HCT116 (cell line): Measurements from ENCODE around the gene BOD1L1. TPM values are rescaled to one million over a fixed set of nuclear protein-coding genes. Genes with fewer than 3 reads are reported as not detected.

Source experiments
- ATAC-seq: fragments of 200-7000 bp; cut with Tn5 transposase; 2 replicates; pipeline ENCODE4 v1.9.1; 2020; ENCODE audit warnings: mild to moderate bottlenecking, moderate library complexity
- BruUV-seq: library from RNA; stranded (reverse); fragments of 400-500 nt; replicated peaks from 2 replicates; lab custom pipeline; 2021; lab: Mats Ljungman, UMichigan
- CTCF ChIA-PET: fragments of 300-600 bp; sonication (Branson Sonifier 250); formaldehyde crosslinking; loops from one replicate; lab custom pipeline; 2021; ENCODE audit warnings: antibody characterized with exemption; lab: Charles Lee
- POLR2A ChIA-PET: fragments of 300-600, 350-600 bp; sonication (Branson Sonifier 250); formaldehyde crosslinking; loops from one replicate; lab custom pipeline; 2021; ENCODE audit warnings: antibody characterized with exemption; lab: Charles Lee
- RAD21 ChIA-PET, 2 experiments: fragments of 300-600 bp; sonication (Branson Sonifier 250); formaldehyde crosslinking; loops; one replicate each; lab custom pipeline; 2023; ENCODE audit warnings: low total read pairs in 2 of 2; ENCODE audit not compliant: uncharacterized antibody in 2 of 2, unreplicated experiment in 2 of 2, low non-redundant PET in 1 of 2; lab: Charles Lee
- DNase-seq: peaks from one replicate; pipeline ENCODE4 v3.0.0-alpha.2; 2010; ENCODE audit warnings: low read depth, low spot score
- H2AFZ ChIP-seq: fragments of 200-600 bp; shearing (Covaris generic), sonication (generic); 2 replicates; pipeline ENCODE4 v1.6.1; 2017; ENCODE audit warnings: low read depth, mixed run types, mixed read lengths, antibody characterized with exemption, low read length; ENCODE audit not compliant: poor library complexity, severe bottlenecking
- H3K27ac ChIP-seq: 2 replicates; pipeline ENCODE4 v1.5.1; 2012; ENCODE audit warnings: low read depth, low read length
- H3K27me3 ChIP-seq: fragments of 200-600 bp; sonication (generic); 2 replicates; pipeline ENCODE4 v1.6.1; 2016; ENCODE audit warnings: mixed run types, low read length, mixed read lengths; ENCODE audit not compliant: insufficient read depth
- H3K36me3 ChIP-seq, 2 experiments: fragments of 200-500 bp in 1 of 2; fragments of 200-600 bp in 1 of 2; sonication (Bioruptor generic) in 1 of 2; sonication (generic) in 1 of 2; 2 replicates each; pipeline versions ENCODE4 v1.5.1 to v1.6.1; 2014 to 2016; ENCODE audit warnings: low read length in 2 of 2, inconsistent platforms in 1 of 2, mixed read lengths in 1 of 2, mixed run types in 1 of 2; ENCODE audit not compliant: insufficient read depth in 2 of 2, control insufficient read depth in 1 of 2
- H3K4me1 ChIP-seq, 2 experiments: fragments of 200-600 bp in 1 of 2; sonication (generic) in 1 of 2; 2 replicates each; pipeline versions ENCODE4 v1.5.1 to v1.6.1; 2012 to 2017; ENCODE audit warnings: low read length in 2 of 2, inconsistent platforms in 1 of 2, mild to moderate bottlenecking in 1 of 2, mixed read lengths in 1 of 2, mixed run types in 1 of 2, moderate library complexity in 1 of 2; ENCODE audit not compliant: insufficient read depth in 2 of 2, control insufficient read depth in 1 of 2
- H3K4me2 ChIP-seq: fragments of 200-600 bp; sonication (generic); 2 replicates; pipeline ENCODE4 v1.6.1; 2017; ENCODE audit warnings: mixed run types, low read length, mixed read lengths
- H3K4me3 ChIP-seq, 2 experiments: fragments of 200-600 bp in 1 of 2; sonication (generic) in 1 of 2; replicated peaks in 1 of 2; 2 replicates each; pipeline ENCODE4 v1.5.1; 2011 to 2016; ENCODE audit warnings: low read length in 2 of 2, control low read depth in 1 of 2, low read depth in 1 of 2, mild to moderate bottlenecking in 1 of 2, mixed read lengths in 1 of 2, mixed run types in 1 of 2
- H3K79me2 ChIP-seq: fragments of 200-600 bp; sonication (generic); 2 replicates; pipeline ENCODE4 v1.6.1; 2017; ENCODE audit warnings: mild to moderate bottlenecking, mixed run types, low read length, moderate library complexity, mixed read lengths; ENCODE audit not compliant: insufficient read depth
- H3K9ac ChIP-seq: fragments of 200-600 bp; sonication (generic); 2 replicates; pipeline ENCODE4 v1.6.1; 2016; ENCODE audit warnings: low read length, mixed read lengths
- H3K9me2 ChIP-seq: fragments of 200-600 bp; sonication (generic), shearing (Covaris generic); 2 replicates; pipeline ENCODE4 v1.6.1; 2017; ENCODE audit warnings: mixed run types, mild to moderate bottlenecking, moderate library complexity; ENCODE audit not compliant: insufficient read depth
- H3K9me3 ChIP-seq, 2 experiments: fragments of 200-500 bp in 1 of 2; fragments of 200-600 bp in 1 of 2; sonication (Bioruptor generic) in 1 of 2; sonication (generic) in 1 of 2; 2 replicates each; pipeline ENCODE4 v1.6.1; 2014 to 2017; ENCODE audit warnings: low read length in 2 of 2, mixed read lengths in 2 of 2, inconsistent platforms in 1 of 2, low read depth in 1 of 2, mild to moderate bottlenecking in 1 of 2, mixed run types in 1 of 2, moderate library complexity in 1 of 2; ENCODE audit not compliant: control insufficient read depth in 1 of 2, insufficient read depth in 1 of 2
- H4K20me1 ChIP-seq: fragments of 200-600 bp; sonication (generic), shearing (Covaris generic); 2 replicates; pipeline ENCODE4 v1.6.1; 2017; ENCODE audit warnings: mixed run types, mild to moderate bottlenecking, moderate library complexity; ENCODE audit not compliant: insufficient read depth
- CEBPB ChIP-seq: IDR thresholded peaks from 2 replicates; pipeline ENCODE4 v1.6.1; 2012; ENCODE audit warnings: low read depth
- EGR1 ChIP-seq: IDR thresholded peaks from 2 replicates; pipeline ENCODE4 v1.6.1; 2012; ENCODE audit warnings: low read depth
- ELF1 ChIP-seq: IDR thresholded peaks from 2 replicates; pipeline ENCODE4 v1.6.1; 2012; ENCODE audit warnings: low read depth, borderline replicate concordance
- EZH2phosphoT487 ChIP-seq: fragments of 200-600 bp; IDR thresholded peaks from 2 replicates; pipeline ENCODE4 v1.6.1; 2018; ENCODE audit warnings: antibody characterized with exemption, borderline replicate concordance
- FOSL1 ChIP-seq: IDR thresholded peaks from 2 replicates; pipeline ENCODE4 v1.6.1; 2012; ENCODE audit warnings: low read depth
- JUND ChIP-seq: IDR thresholded peaks from 2 replicates; pipeline ENCODE4 v1.6.1; 2012
- POLR2AphosphoS5 ChIP-seq: IDR thresholded peaks from 2 replicates; pipeline ENCODE4 v1.6.1; 2011; ENCODE audit warnings: mild to moderate bottlenecking, low read depth, low read length, moderate library complexity
- RAD21 ChIP-seq: IDR thresholded peaks from 2 replicates; pipeline ENCODE4 v1.6.1; 2012; ENCODE audit warnings: low read depth, mild to moderate bottlenecking
- SP1 ChIP-seq: IDR thresholded peaks from 2 replicates; pipeline ENCODE4 v1.6.1; 2012; ENCODE audit warnings: low read depth
- SRF ChIP-seq: IDR thresholded peaks from 2 replicates; pipeline ENCODE4 v1.6.1; 2012; ENCODE audit warnings: low read depth
- TCF7L2 ChIP-seq: IDR thresholded peaks from 2 replicates; pipeline ENCODE4 v1.7.0; 2011; ENCODE audit warnings: borderline replicate concordance, inconsistent platforms; ENCODE audit not compliant: insufficient read depth, insufficient read length; ENCODE audit errors: extremely low read depth
- intact Hi-C: fragments of 100-400 bp; cut with micrococcal nuclease; formaldehyde crosslinking; loops from 2 replicates; pipeline ENCODE4 v1.10.0; 2022
- total RNA-seq: library from RNA; stranded (reverse); gene quantifications from one replicate; pipeline ENCODE4 v1.2.1, GENCODE V29; 2021; ENCODE audit not compliant: unreplicated experiment
- TF ChIP-seq, protein P1 (sequence below), 3 experiments: fragments of 200-600 bp in 1 of 3; sonication (generic) in 1 of 3; IDR thresholded peaks in 2 of 3; conservative IDR thresholded peaks in 1 of 3; 2 replicates each; pipeline ENCODE4 v1.5.1; 2012 to 2017; ENCODE audit warnings: low read depth in 2 of 3, low read length in 2 of 3, antibody characterized with exemption in 1 of 3, borderline replicate concordance in 1 of 3, control low read depth in 1 of 3, mild to moderate bottlenecking in 1 of 3, mixed read lengths in 1 of 3, mixed run types in 1 of 3, moderate library complexity in 1 of 3; ENCODE audit not compliant: insufficient read depth in 1 of 3
- TF ChIP-seq, protein P2 (sequence below): IDR thresholded peaks from 2 replicates; pipeline ENCODE4 v1.6.1; 2012; ENCODE audit warnings: low read depth
- TF ChIP-seq, protein P3 (sequence below): IDR thresholded peaks from 2 replicates; pipeline ENCODE4 v1.6.1; 2012

BOD1L1 gene
- total RNA-seq, 1 experiment from 2014 or later = 22.4 TPM

DNA sequence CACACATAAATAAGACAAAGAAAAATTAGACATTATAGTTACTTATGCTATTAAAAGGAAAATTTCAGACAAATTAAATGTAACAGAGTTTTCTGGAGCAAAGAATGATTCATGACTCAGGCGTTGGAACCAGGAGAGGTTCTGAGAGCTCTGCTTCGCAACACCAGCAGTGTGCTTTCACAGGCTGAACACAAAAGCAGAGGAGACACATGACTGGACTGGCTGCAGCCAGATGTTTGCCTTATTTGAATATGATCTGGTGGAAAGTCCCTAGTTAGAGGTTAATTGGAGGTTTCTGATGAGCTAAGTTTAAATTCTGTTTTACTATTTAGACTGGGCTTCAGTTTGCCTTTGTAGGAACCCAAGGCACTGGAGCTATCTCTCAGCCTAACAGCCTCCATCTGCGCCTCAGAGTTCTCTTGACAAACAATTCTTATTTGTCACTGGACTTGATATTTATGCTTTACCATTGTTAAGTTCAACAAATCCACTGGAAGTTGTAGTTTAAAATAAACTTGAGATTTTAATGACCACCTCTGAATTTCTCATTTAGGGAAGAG is 16.2 kb downstream of the BOD1L1 start:
- no TSS peak for BruUV-seq
- ChIA-PET POLR2A (no interaction called here), RAD21 (no interaction called here), CTCF (no interaction called here)
- DNase-seq = no peak
- ATAC-seq = no peak
- no peaks in the 10 kb centered on the region for H3K79me2 ChIP-seq
- H3K36me3 ChIP-seq = peaks cover 36 to 40% of the 10 kb centered on the region in 2 experiments; a peak in 3 of 4 replicates
- no peaks in the 10 kb centered on the region for H3K9me2 ChIP-seq
- no peak overlapping the region for H3K27ac ChIP-seq
- no peaks in the 10 kb centered on the region for H3K9me3 ChIP-seq
- no peak overlapping the region for H3K4me3 ChIP-seq
- no peaks in the 10 kb centered on the region for H4K20me1 ChIP-seq
- no peak overlapping the region for H3K9ac ChIP-seq
- H3K27me3 ChIP-seq = no peaks in the 10 kb centered on the region
- intact Hi-C loops = no loop called here
- H3K4me1 ChIP-seq = no peaks in the 10 kb centered on the region
- TF ChIP-seq, protein P1, sequence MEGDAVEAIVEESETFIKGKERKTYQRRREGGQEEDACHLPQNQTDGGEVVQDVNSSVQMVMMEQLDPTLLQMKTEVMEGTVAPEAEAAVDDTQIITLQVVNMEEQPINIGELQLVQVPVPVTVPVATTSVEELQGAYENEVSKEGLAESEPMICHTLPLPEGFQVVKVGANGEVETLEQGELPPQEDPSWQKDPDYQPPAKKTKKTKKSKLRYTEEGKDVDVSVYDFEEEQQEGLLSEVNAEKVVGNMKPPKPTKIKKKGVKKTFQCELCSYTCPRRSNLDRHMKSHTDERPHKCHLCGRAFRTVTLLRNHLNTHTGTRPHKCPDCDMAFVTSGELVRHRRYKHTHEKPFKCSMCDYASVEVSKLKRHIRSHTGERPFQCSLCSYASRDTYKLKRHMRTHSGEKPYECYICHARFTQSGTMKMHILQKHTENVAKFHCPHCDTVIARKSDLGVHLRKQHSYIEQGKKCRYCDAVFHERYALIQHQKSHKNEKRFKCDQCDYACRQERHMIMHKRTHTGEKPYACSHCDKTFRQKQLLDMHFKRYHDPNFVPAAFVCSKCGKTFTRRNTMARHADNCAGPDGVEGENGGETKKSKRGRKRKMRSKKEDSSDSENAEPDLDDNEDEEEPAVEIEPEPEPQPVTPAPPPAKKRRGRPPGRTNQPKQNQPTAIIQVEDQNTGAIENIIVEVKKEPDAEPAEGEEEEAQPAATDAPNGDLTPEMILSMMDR (IDR thresholded peaks at IDR 0.05 in 2 of 3, conservative IDR thresholded peaks at IDR 0.05 in 1 of 3; ENCODE audit: borderline replicate concordance in 1 of 3, insufficient read depth in 1 of 3, low read depth in 2 of 3, low read length in 2 of 3) = no peak
- TF ChIP-seq TCF7L2 = no peak
- TF ChIP-seq ELF1 = no peak
- TF ChIP-seq JUND = no peak
- no peak for TF ChIP-seq POLR2AphosphoS5
- TF ChIP-seq SP1 = no peak
- TF ChIP-seq RAD21 = no peak
- TF ChIP-seq SRF = no peak
- TF ChIP-seq, protein P2, sequence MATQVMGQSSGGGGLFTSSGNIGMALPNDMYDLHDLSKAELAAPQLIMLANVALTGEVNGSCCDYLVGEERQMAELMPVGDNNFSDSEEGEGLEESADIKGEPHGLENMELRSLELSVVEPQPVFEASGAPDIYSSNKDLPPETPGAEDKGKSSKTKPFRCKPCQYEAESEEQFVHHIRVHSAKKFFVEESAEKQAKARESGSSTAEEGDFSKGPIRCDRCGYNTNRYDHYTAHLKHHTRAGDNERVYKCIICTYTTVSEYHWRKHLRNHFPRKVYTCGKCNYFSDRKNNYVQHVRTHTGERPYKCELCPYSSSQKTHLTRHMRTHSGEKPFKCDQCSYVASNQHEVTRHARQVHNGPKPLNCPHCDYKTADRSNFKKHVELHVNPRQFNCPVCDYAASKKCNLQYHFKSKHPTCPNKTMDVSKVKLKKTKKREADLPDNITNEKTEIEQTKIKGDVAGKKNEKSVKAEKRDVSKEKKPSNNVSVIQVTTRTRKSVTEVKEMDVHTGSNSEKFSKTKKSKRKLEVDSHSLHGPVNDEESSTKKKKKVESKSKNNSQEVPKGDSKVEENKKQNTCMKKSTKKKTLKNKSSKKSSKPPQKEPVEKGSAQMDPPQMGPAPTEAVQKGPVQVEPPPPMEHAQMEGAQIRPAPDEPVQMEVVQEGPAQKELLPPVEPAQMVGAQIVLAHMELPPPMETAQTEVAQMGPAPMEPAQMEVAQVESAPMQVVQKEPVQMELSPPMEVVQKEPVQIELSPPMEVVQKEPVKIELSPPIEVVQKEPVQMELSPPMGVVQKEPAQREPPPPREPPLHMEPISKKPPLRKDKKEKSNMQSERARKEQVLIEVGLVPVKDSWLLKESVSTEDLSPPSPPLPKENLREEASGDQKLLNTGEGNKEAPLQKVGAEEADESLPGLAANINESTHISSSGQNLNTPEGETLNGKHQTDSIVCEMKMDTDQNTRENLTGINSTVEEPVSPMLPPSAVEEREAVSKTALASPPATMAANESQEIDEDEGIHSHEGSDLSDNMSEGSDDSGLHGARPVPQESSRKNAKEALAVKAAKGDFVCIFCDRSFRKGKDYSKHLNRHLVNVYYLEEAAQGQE = no peak
- no peak for TF ChIP-seq EGR1
- TF ChIP-seq, protein P3, sequence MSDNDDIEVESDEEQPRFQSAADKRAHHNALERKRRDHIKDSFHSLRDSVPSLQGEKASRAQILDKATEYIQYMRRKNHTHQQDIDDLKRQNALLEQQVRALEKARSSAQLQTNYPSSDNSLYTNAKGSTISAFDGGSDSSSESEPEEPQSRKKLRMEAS = no peak
- no peak for TF ChIP-seq EZH2phosphoT487
- TF ChIP-seq CEBPB = no peak
- TF ChIP-seq FOSL1 = no peak
- H3K4me2 ChIP-seq = no peak overlapping the region
- no peak overlapping the region for H2AFZ ChIP-seq
